Breast epithelium (tissue), 3 donors: ENCODE measurements around the gene UGGT1.

Experiments
- POLR2A ChIP-seq: fragments of 450-650 bp; IDR thresholded peaks from one replicate; pipeline ENCODE4 v1.6.1; 2016; ENCODE audit warnings: antibody characterized with exemption, mild to moderate bottlenecking, moderate library complexity
- TF ChIP-seq, protein P1 (sequence below), 3 donors: fragments of 450-650 bp; IDR thresholded peaks; one replicate each; pipeline ENCODE4 v1.5.1; 2016 to 2017; ENCODE audit warnings: antibody characterized with exemption in 3 of 3, mild to moderate bottlenecking in 3 of 3, moderate library complexity in 3 of 3

DNA sequence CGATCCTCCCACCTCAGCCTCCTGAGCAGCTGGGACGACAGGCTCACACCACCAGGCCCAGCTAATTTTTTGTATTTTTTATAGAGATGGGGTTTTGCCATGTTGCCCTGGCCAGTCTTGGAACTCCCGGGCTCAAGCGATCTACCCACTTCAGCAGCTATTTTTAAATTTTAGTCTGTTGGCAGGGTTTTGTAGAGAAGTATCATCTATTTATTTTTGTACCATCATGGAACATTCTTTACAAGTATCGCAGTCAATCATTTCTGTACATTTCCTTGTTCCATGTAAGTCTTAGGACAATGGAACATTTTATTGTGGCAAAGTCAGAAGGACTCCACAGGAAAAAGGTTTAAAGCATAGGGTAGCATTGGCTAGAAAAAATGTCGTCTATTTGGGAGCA, 94.6 kb downstream of the UGGT1 start:
- TF ChIP-seq, protein P1, sequence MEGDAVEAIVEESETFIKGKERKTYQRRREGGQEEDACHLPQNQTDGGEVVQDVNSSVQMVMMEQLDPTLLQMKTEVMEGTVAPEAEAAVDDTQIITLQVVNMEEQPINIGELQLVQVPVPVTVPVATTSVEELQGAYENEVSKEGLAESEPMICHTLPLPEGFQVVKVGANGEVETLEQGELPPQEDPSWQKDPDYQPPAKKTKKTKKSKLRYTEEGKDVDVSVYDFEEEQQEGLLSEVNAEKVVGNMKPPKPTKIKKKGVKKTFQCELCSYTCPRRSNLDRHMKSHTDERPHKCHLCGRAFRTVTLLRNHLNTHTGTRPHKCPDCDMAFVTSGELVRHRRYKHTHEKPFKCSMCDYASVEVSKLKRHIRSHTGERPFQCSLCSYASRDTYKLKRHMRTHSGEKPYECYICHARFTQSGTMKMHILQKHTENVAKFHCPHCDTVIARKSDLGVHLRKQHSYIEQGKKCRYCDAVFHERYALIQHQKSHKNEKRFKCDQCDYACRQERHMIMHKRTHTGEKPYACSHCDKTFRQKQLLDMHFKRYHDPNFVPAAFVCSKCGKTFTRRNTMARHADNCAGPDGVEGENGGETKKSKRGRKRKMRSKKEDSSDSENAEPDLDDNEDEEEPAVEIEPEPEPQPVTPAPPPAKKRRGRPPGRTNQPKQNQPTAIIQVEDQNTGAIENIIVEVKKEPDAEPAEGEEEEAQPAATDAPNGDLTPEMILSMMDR (IDR thresholded peaks at IDR 0.05) = no peak
- TF ChIP-seq POLR2A = no peak
